CD4-positive, alpha-beta T cell (primary cell): ENCODE data around the gene PRKN. TPM values are rescaled to one million over a fixed set of nuclear protein-coding genes. Genes with fewer than 3 reads are reported as not detected.

Experiments used
- ATAC-seq: fragments of 200-7000 bp; cut with Tn5 transposase; one replicate; pipeline ENCODE4 v1.10.0; 2022; ENCODE audit warnings: mild to moderate bottlenecking; ENCODE audit not compliant: poor library complexity
- CTCF ChIA-PET: fragments of 350-600 bp; sonication (Branson Sonifier 250); formaldehyde crosslinking; loops from one replicate; lab custom pipeline; 2021; ENCODE audit warnings: antibody characterized with exemption, inconsistent platforms; lab: Charles Lee
- POLR2A ChIA-PET: fragments of 350-600 bp; sonication (Branson Sonifier 250); formaldehyde crosslinking; loops from one replicate; lab custom pipeline; 2021; ENCODE audit warnings: antibody characterized with exemption, inconsistent platforms; lab: Charles Lee
- DNase-seq, 14 experiments: peaks; one replicate each; pipeline ENCODE4 v3.0.0-alpha.2; 2013 to 2020; ENCODE audit warnings: mixed read lengths in 2 of 14
- H3K27ac ChIP-seq, 2 donors: one replicate each; pipeline versions ENCODE4 v1.5.1 to v1.7.0; 2013; ENCODE audit warnings: low read length in 2 of 2, low read depth in 1 of 2, mild to moderate bottlenecking in 1 of 2
- H3K27me3 ChIP-seq, 2 experiments: 1 replicate in 1 of 2; 2 replicates in 1 of 2; pipeline versions ENCODE4 v1.6.1 to v1.7.0; 2013; ENCODE audit warnings: low read length in 2 of 2, control low read depth in 1 of 2, mild to moderate bottlenecking in 1 of 2, moderate library complexity in 1 of 2; ENCODE audit not compliant: insufficient read depth in 2 of 2, control insufficient read depth in 1 of 2
- H3K36me3 ChIP-seq: one replicate; pipeline ENCODE4 v1.6.1; 2013; ENCODE audit warnings: low read length, control low read depth; ENCODE audit not compliant: insufficient read depth
- H3K4me1 ChIP-seq: one replicate; pipeline ENCODE4 v1.6.1; 2013; ENCODE audit warnings: low read length, control low read depth; ENCODE audit not compliant: insufficient read depth
- H3K4me3 ChIP-seq: one replicate; pipeline ENCODE4 v1.5.1; 2013; ENCODE audit warnings: mild to moderate bottlenecking, low read length, moderate library complexity
- H3K9me3 ChIP-seq, 2 experiments: 1 replicate in 1 of 2; 2 replicates in 1 of 2; pipeline versions ENCODE4 v1.6.1 to v1.7.0; 2013; ENCODE audit warnings: low read length in 2 of 2, mild to moderate bottlenecking in 2 of 2, control low read depth in 1 of 2, moderate library complexity in 1 of 2; ENCODE audit not compliant: control insufficient read depth in 1 of 2, insufficient read depth in 1 of 2
- H3K27ac Mint-ChIP-seq: one replicate; pipeline ENCODE4 v1.8.0; 2020; ENCODE audit warnings: mixed read lengths
- H3K27me3 Mint-ChIP-seq: one replicate; pipeline ENCODE4 v1.8.0; 2021; ENCODE audit warnings: mixed read lengths
- H3K36me3 Mint-ChIP-seq: one replicate; pipeline ENCODE4 v1.8.0; 2021; ENCODE audit warnings: low read depth, mixed read lengths
- H3K4me1 Mint-ChIP-seq: one replicate; pipeline ENCODE4 v1.8.0; 2021; ENCODE audit warnings: low read depth, mixed read lengths
- H3K4me3 Mint-ChIP-seq: one replicate; pipeline ENCODE4 v1.8.0; 2020; ENCODE audit warnings: mild to moderate bottlenecking, mixed read lengths
- H3K9me3 Mint-ChIP-seq: one replicate; pipeline ENCODE4 v1.8.0; 2020; ENCODE audit warnings: mixed read lengths
- intact Hi-C, 2 experiments: fragments of 100-400 bp; cut with DNase I in 1 of 2; cut with micrococcal nuclease in 1 of 2; formaldehyde crosslinking; loops; one replicate each; pipeline versions ENCODE4 v1.15.1 to v1.9.0; 2023 to 2025; cut with DNase I, micrococcal nuclease
- total RNA-seq, 174 experiments: library from RNA in 2 of 174; stranded (reverse) in 2 of 174; gene quantifications; one replicate each; pipeline ENCODE4 v1.2.3 and lab custom pipeline; 2021 to 2026
- TF ChIP-seq, protein P1 (sequence below): fragments of 200-600 bp; IDR thresholded peaks from one replicate; pipeline ENCODE4 v1.8.0; 2022; ENCODE audit warnings: antibody characterized with exemption, mild to moderate bottlenecking

PRKN gene
- total RNA-seq, 2 experiments from 2014 or later = 5.2 to 5.4 TPM

DNA sequence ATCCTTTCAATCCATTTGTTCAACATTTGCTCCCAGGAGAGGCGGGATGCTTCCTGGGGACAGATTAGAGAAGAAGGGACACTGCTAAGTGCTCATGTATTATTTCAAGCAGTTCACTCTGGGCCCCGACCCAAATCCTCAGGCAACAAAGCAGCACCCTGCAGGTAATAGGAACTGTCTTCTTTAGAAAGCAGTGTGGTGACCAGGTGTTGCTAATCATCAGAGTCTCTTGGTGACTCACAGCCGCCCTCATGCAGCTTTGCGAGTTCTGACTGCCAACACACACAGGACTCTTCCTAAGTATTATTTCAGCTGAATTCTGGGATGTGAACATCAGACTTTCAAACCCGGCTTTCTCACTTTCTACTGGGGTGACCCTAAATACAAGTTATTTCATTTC, 356.4 kb downstream of the PRKN start:
- POLR2A ChIA-PET = no interaction called here
- Mint-ChIP-seq H3K9me3 (peaks cover 3% of the 10 kb centered on the region), H3K27ac (no peak overlapping the region), H3K36me3 (no peaks in the 10 kb centered on the region), H3K27me3 (no peaks in the 10 kb centered on the region), H3K4me3 (no peak overlapping the region), H3K4me1 (no peaks in the 10 kb centered on the region)
- H3K36me3 ChIP-seq = no peaks in the 10 kb centered on the region
- TF ChIP-seq, protein P1, sequence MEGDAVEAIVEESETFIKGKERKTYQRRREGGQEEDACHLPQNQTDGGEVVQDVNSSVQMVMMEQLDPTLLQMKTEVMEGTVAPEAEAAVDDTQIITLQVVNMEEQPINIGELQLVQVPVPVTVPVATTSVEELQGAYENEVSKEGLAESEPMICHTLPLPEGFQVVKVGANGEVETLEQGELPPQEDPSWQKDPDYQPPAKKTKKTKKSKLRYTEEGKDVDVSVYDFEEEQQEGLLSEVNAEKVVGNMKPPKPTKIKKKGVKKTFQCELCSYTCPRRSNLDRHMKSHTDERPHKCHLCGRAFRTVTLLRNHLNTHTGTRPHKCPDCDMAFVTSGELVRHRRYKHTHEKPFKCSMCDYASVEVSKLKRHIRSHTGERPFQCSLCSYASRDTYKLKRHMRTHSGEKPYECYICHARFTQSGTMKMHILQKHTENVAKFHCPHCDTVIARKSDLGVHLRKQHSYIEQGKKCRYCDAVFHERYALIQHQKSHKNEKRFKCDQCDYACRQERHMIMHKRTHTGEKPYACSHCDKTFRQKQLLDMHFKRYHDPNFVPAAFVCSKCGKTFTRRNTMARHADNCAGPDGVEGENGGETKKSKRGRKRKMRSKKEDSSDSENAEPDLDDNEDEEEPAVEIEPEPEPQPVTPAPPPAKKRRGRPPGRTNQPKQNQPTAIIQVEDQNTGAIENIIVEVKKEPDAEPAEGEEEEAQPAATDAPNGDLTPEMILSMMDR = no peak
- CTCF ChIA-PET = no interaction called here
- no peak for DNase-seq
- peaks cover 0 to 4% of the 10 kb centered on the region in 2 experiments for H3K9me3 ChIP-seq
- H3K4me3 ChIP-seq = no peak overlapping the region
- no peak overlapping the region for H3K27ac ChIP-seq
- H3K27me3 ChIP-seq = no peaks in the 10 kb centered on the region
- intact Hi-C loops = no loop called here
- no peak for ATAC-seq
- no peaks in the 10 kb centered on the region for H3K4me1 ChIP-seq

DNA sequence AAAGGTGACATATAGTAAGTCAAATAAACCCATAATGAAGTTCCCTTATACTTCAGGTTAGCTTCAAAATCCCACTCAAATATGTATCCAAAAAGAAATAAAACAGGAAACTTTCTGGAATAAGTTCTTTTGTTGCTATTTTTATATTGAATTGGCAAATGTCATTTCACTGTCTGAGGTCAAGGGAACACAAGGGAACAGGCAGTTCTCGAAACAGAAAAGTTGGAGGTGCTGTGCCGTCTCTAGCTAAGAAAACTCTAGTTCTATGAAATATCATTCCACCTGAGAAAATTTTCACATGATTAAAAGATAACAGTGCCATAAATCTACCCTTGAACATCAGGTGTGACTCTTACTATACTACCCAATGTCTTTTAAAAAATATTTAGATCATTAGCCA, 358.5 kb downstream of the PRKN start:
- no peaks in the 10 kb centered on the region for H3K4me1 ChIP-seq
- H3K27me3 ChIP-seq = no peaks in the 10 kb centered on the region
- POLR2A ChIA-PET = no interaction called here
- no peaks in the 10 kb centered on the region for H3K36me3 ChIP-seq
- DNase-seq (no peak), ATAC-seq (no peak)
- intact Hi-C loops = no loop called here
- Mint-ChIP-seq H3K36me3 (no peaks in the 10 kb centered on the region), H3K4me3 (no peak overlapping the region), H3K9me3 (no peaks in the 10 kb centered on the region), H3K4me1 (no peaks in the 10 kb centered on the region), H3K27me3 (no peaks in the 10 kb centered on the region), H3K27ac (no peak overlapping the region)
- no peak overlapping the region for H3K4me3 ChIP-seq
- H3K27ac ChIP-seq = no peak overlapping the region
- H3K9me3 ChIP-seq = peaks cover 0 to 4% of the 10 kb centered on the region in 2 experiments
- CTCF ChIA-PET = no interaction called here
- TF ChIP-seq, protein P1 = no peak

DNA sequence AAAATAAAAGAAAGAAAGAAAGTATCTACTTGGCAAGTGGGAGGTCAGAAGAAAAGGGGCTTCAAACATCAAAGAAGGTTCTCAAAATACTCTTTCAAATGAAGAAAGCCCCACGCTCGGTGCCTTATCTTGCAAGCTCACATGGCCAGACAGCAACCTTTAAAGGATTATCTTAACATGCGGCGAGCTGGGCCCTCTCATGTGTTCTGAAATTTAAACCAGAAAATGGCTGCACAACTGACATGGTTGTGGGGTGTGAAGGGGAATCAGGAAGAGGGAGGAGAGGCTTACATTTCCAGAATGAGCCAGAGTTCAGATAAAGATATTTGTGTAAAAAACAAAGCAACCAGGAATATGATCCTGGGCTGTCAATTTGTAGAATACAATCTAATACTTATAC, 363.1 kb downstream of the PRKN start:
- H3K27me3 Mint-ChIP-seq = no peaks in the 10 kb centered on the region
- H3K36me3 Mint-ChIP-seq = no peaks in the 10 kb centered on the region
- TF ChIP-seq, protein P1 = no peak
- ATAC-seq (no peak), DNase-seq (no peak)
- no peak overlapping the region for H3K27ac Mint-ChIP-seq
- Histone ChIP-seq H3K36me3 (no peaks in the 10 kb centered on the region), H3K4me1 (no peaks in the 10 kb centered on the region), H3K27ac (no peak overlapping the region), H3K9me3 (peaks cover 0 to 4% of the 10 kb centered on the region in 2 experiments), H3K27me3 (no peaks in the 10 kb centered on the region), H3K4me3 (no peak overlapping the region)
- intact Hi-C loops = no loop called here
- POLR2A ChIA-PET = no interaction called here
- no peaks in the 10 kb centered on the region for H3K9me3 Mint-ChIP-seq
- H3K4me1 Mint-ChIP-seq = no peaks in the 10 kb centered on the region
- no peak overlapping the region for H3K4me3 Mint-ChIP-seq
- CTCF ChIA-PET = no interaction called here
